Measurements from ENCODE around the gene DBF4B.
A peak's percentile ranks its signal among the peaks of the same experiment; 100 is the strongest.

Gene DBF4B

GRCh38 chr17:44779211-44780025, 71.0 kb downstream of the DBF4B start:
- DNase-seq: peak; percentile 74 to 83

GRCh38 chr17:44780161-44780560, 71.7 kb downstream of the DBF4B start:
- no peak for DNase-seq

- no peak for DNase-seq
Measured at GRCh38 chr17:44780845-44781480, 72.5 kb downstream of the DBF4B start.

- no peak for DNase-seq
Measured at GRCh38 chr17:44781551-44782325, 73.3 kb downstream of the DBF4B start.

GRCh38 chr17:44782326-44782850, 73.9 kb downstream of the DBF4B start:
- DNase-seq: no peak

- no peak for DNase-seq
Measured at GRCh38 chr17:44785921-44786320, 77.5 kb downstream of the DBF4B start.

- DNase-seq: no peak
Measured at GRCh38 chr17:44786551-44787081, 78.2 kb downstream of the DBF4B start.

- DNase-seq: no peak
Measured at GRCh38 chr17:44787271-44787940, 78.9 kb downstream of the DBF4B start.

GRCh38 chr17:44788139-44788538, 79.7 kb downstream of the DBF4B start:
- DNase-seq: no peak

- no peak for DNase-seq
Measured at GRCh38 chr17:44792276-44792675, 83.8 kb downstream of the DBF4B start.

- no peak for DNase-seq
Measured at GRCh38 chr17:44793885-44794842, 85.7 kb downstream of the DBF4B start.

- DNase-seq: no peak
Measured at GRCh38 chr17:44794851-44795413, 86.5 kb downstream of the DBF4B start.

- no peak for DNase-seq
Measured at GRCh38 chr17:44795421-44795820, 87.0 kb downstream of the DBF4B start.

GRCh38 chr17:44795928-44796327, 87.5 kb downstream of the DBF4B start:
- DNase-seq: no peak

- no peak for DNase-seq
Measured at GRCh38 chr17:44796731-44797130, 88.3 kb downstream of the DBF4B start.

GRCh38 chr17:44797802-44798201, 89.3 kb downstream of the DBF4B start:
- no peak for DNase-seq

- no peak for DNase-seq
Measured at GRCh38 chr17:44798356-44798755, 89.9 kb downstream of the DBF4B start.

Data from NCI-H1930 (cell line).